AG08396 (cell line): ENCODE results near the gene BTBD16.
A peak's percentile ranks its signal among the peaks of the same experiment; 100 is the strongest.

Source experiments
- DNase-seq: peaks from one replicate; pipeline ENCODE4 v3.0.0; 2012; ENCODE audit warnings: low spot score, mixed read lengths

Gene BTBD16

GRCh38 chr10:122343135-122343800, 72.2 kb downstream of the BTBD16 start:
- no peak for DNase-seq

- DNase-seq = no peak
Measured at GRCh38 chr10:122343936-122344335, 72.8 kb downstream of the BTBD16 start.

- DNase-seq = peak; percentile 26
Measured at GRCh38 chr10:122344741-122345258, 73.7 kb downstream of the BTBD16 start.

- DNase-seq = no peak
Measured at GRCh38 chr10:122346326-122346950, 75.3 kb downstream of the BTBD16 start.

GRCh38 chr10:122347170-122347841, 76.2 kb downstream of the BTBD16 start:
- DNase-seq = no peak

DNA sequence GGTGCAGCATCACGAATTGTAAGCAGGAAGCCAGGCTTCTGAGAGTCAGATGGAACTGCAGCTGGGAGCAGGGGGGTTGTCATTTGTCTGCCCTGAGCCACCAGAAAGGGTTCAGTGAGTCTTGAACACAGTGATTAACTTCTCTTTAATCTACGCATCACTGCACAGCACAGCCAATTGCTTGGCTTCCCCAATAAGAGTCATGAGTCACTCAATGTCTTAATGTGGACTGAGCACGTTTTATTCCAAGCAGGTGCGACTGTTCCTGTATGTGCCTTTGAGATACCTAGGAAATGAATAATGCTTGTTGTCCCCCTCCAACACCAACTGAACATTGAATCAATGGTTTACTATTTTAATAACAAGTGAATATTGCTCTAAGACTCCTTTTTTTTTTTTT, 77.4 kb downstream of the BTBD16 start:
- no peak for DNase-seq

DNA sequence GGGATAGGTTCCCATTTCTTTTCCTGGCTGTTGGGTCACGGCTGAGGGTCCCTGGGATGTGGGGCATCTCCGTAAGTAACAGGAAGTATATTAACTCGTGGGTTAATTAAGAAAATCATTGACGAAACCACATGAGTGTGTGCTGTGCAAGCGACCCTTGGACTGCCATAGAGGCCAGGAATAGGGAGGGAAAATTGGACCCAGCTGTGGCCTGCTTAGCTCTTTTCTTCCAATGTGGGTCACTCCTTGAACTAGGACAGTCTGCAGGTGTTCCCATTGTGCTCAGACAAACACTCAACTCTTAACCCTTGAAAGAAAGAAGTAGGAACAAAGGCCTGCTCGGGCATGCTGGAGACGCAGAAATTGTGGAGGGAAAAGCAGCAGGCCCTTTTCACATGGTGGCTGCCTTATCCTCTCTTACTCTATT, 77.9 kb downstream of the BTBD16 start:
- DNase-seq = no peak

DNA sequence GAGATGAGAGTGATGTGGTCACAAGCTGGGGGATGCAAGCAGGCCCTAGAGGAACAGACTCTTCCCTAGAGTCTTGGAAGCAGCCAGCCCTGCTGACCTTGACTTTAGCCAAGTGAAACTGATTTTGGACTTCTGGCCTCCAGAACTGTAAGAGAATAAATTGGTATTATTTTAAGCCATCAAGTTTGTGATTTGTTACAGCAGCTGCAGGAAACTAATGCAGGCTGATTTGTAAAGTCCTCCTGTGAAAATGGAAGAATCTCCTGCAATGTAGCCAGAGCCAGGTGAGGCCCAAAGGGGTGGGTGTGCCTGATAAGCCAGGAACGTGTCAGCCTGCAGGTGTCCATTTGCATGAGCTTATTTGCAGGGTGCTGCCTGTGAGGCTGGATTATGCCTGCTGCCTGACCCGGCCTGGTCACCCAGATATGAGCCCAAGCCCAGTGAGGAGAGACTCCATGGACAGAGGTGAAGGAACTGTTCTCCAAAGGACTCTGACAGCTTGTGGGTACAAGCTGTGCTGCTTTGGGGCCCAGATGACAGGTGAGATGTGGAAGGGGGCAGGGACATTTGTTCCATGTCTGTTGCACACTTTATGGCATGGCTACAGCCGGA, 78.8 kb downstream of the BTBD16 start:
- no peak for DNase-seq

GRCh38 chr10:122350893-122351292, 79.8 kb downstream of the BTBD16 start:
- DNase-seq = no peak

DNA sequence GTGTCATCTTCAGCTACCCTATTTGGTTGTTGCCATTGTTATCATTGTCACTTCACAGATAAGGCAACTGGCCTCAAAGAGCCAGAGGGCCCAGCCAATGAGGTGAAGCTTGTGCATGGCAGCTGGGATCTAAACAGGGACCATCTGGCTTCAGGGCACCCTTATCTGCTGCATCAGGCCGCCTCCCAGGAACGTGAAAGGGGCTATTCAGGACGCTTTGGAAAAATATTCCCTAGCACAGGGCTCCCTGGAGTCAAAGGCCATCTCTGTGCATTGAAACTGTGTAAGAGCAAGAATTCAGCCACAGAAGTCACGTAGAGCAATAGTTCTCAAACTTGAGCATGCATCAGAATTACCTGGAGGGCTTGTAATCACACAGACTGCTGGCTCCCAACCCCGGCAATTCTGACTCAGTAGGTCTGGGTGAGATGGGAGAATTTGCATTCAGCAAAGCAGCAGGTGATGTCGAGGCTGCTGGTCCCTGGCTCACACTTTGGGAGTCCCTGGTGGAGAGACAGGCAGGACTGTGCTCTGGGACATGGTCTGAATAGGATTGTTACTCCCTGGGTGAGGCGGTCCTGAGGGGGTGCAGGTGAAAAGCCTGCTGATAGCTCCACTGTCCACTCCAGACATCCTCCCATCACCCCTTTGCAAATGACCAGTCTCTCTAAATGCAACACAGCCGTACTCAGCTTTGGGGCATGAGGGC, 81.9 kb downstream of the BTBD16 start:
- DNase-seq = no peak

GRCh38 chr10:122354383-122354782, 83.3 kb downstream of the BTBD16 start:
- no peak for DNase-seq

- DNase-seq = no peak
Measured at GRCh38 chr10:122357685-122358084, 86.6 kb downstream of the BTBD16 start.

- DNase-seq = no peak
Measured at GRCh38 chr10:122359621-122360020, 88.5 kb downstream of the BTBD16 start.

GRCh38 chr10:122361046-122361445, 90.0 kb downstream of the BTBD16 start:
- no peak for DNase-seq

- DNase-seq = no peak
Measured at GRCh38 chr10:122362031-122362592, 91.0 kb downstream of the BTBD16 start.

GRCh38 chr10:122362621-122363020, 91.5 kb downstream of the BTBD16 start:
- DNase-seq = no peak

DNA sequence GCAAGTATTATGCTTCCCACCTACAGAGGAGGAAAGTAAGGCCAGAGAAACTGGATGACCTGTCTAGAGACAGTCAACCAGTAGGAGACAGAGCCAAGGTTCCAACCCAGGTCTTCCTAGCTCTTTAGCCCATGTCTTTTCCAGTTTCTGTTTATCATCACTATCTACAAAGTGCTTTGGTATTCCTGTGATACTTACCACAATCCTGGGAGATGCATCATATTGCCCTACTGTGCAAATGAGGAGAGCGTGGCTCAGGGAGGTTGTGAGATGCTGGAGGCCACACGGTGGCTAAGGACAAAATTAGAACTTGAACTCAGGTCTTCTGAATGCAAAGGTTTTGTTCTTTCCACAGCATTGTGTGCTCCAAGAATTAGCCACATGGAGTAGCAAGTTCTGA, 92.2 kb downstream of the BTBD16 start:
- DNase-seq = no peak

GRCh38 chr10:122363722-122364463, 92.8 kb downstream of the BTBD16 start:
- DNase-seq = no peak

GRCh38 chr10:122368502-122369254, 97.6 kb downstream of the BTBD16 start:
- no peak for DNase-seq

- DNase-seq = no peak
Measured at GRCh38 chr10:122373108-122373507, 102.0 kb downstream of the BTBD16 start.
